GM12878 (cell line): ENCODE measurements around the gene CFDP1. TPM values are rescaled to one million over a fixed set of nuclear protein-coding genes. Genes with fewer than 3 reads are reported as not detected.
A peak's percentile ranks its signal among the peaks of the same experiment; 100 is the strongest.

Experiments used
- CBFB ChIP-seq: IDR thresholded peaks from 2 replicates; pipeline ENCODE4 v1.6.1; 2016; ENCODE audit warnings: antibody characterized with exemption, low read depth
- CREM ChIP-seq: IDR thresholded peaks from 2 replicates; pipeline ENCODE4 v1.6.1; 2014; ENCODE audit warnings: antibody characterized with exemption, low read depth
- KAT2A ChIP-seq: conservative IDR thresholded peaks from 2 replicates; pipeline ENCODE4 v1.6.1; 2011; ENCODE audit warnings: low read depth, low read length; ENCODE audit not compliant: control insufficient read depth
- MTA2 ChIP-seq: fragments of 450-650 bp; IDR thresholded peaks from 2 replicates; pipeline ENCODE4 v1.6.1; 2016; ENCODE audit warnings: low read depth, mild to moderate bottlenecking, moderate library complexity
- PML ChIP-seq: IDR thresholded peaks from 2 replicates; pipeline ENCODE4 v1.6.1; 2012; ENCODE audit warnings: low read length, inconsistent platforms
- POU2F2 ChIP-seq: IDR thresholded peaks from 3 replicates; pipeline ENCODE4 v1.6.1; 2011; ENCODE audit warnings: low read depth, mild to moderate bottlenecking, low read length, borderline replicate concordance
- RBBP5 ChIP-seq: fragments of 200-600 bp; sonication (generic); conservative IDR thresholded peaks from 2 replicates; pipeline ENCODE4 v1.6.1; 2016
- SIN3A ChIP-seq: IDR thresholded peaks from 2 replicates; pipeline ENCODE4 v1.6.1; 2012; ENCODE audit warnings: low read depth, low read length, improper control_type of control experiment
- SUZ12 ChIP-seq: fragments of 200-600 bp; sonication (generic); IDR thresholded peaks from one replicate; pipeline ENCODE4 v1.6.1; 2018; ENCODE audit warnings: antibody characterized with exemption, mild to moderate bottlenecking; ENCODE audit not compliant: unreplicated experiment
- ZBED1 ChIP-seq: IDR thresholded peaks from 2 replicates; pipeline ENCODE4 v1.6.1; 2016; ENCODE audit warnings: borderline replicate concordance
- polyA plus RNA-seq, 11 experiments: library from polyadenylated mRNA; depleted of rRNA in 4 of 11; unstranded in 6 of 11; stranded (reverse) in 5 of 11; fragments of >200 nt; fragmentation: Nextera tagmentation in 4 of 11; fragmentation: Illumina TruSeq in 1 of 11; extraction: Ambion mirVana in 4 of 11; extraction: Trizol in 1 of 11; gene quantifications; 1 replicate in 1 of 11; 2 replicates in 10 of 11; pipeline versions ENCODE4 v1.2.1 to v1.2.3, GENCODE V29; 2011 to 2016; ENCODE audit warnings: inconsistent platforms in 2 of 11, missing spikeins in 2 of 11, low read depth in 1 of 11
- total RNA-seq, 4 experiments: library from RNA; depleted of rRNA in 3 of 4; stranded (reverse); fragments of >200 nt in 3 of 4; fragmentation: Illumina TruSeq in 1 of 4; extraction: Trizol in 1 of 4; gene quantifications; 2 replicates each; pipeline versions ENCODE4 v1.2.1 to v1.2.3, GENCODE V29; 2013 to 2021
- TF ChIP-seq, protein P1 (sequence below): fragments of 450-650 bp; IDR thresholded peaks from 2 replicates; pipeline ENCODE4 v1.6.1; 2017; ENCODE audit warnings: antibody characterized with exemption, mild to moderate bottlenecking, moderate library complexity
- TF ChIP-seq, protein P2 (sequence below): fragments of 450-650 bp; IDR thresholded peaks from 2 replicates; pipeline ENCODE4 v1.6.1; 2016; ENCODE audit warnings: mild to moderate bottlenecking, moderate library complexity, borderline replicate concordance
- TF ChIP-seq, protein P3 (sequence below): IDR thresholded peaks from 2 replicates; pipeline ENCODE4 v1.6.1; 2011; ENCODE audit warnings: low read depth, mild to moderate bottlenecking, low read length, moderate library complexity, borderline replicate concordance; ENCODE audit errors: extremely low read depth
- TF ChIP-seq, protein P4 (sequence below): fragments of 450-650 bp; IDR thresholded peaks from 2 replicates; pipeline ENCODE4 v1.6.1; 2017; ENCODE audit warnings: mild to moderate bottlenecking, low read depth, inconsistent platforms; ENCODE audit not compliant: poor library complexity, severe bottlenecking
- TF ChIP-seq, protein P5 (sequence below): IDR thresholded peaks from 2 replicates; pipeline ENCODE4 v1.6.1; 2011; ENCODE audit warnings: mild to moderate bottlenecking, low read depth, low read length, moderate library complexity; ENCODE audit not compliant: insufficient replicate concordance
- TF ChIP-seq, protein P6 (sequence below): IDR thresholded peaks from 2 replicates; pipeline ENCODE4 v1.6.1; 2012; ENCODE audit warnings: low read depth, low read length, improper control_type of control experiment

The CFDP1 gene
- total and polyA plus RNA-seq, 10 of the 15 experiments (the other 5 are each of a cell fraction or from before 2014, with no cell fraction given) = 22.3 to 64.8 (median 36.7) TPM

DNA sequence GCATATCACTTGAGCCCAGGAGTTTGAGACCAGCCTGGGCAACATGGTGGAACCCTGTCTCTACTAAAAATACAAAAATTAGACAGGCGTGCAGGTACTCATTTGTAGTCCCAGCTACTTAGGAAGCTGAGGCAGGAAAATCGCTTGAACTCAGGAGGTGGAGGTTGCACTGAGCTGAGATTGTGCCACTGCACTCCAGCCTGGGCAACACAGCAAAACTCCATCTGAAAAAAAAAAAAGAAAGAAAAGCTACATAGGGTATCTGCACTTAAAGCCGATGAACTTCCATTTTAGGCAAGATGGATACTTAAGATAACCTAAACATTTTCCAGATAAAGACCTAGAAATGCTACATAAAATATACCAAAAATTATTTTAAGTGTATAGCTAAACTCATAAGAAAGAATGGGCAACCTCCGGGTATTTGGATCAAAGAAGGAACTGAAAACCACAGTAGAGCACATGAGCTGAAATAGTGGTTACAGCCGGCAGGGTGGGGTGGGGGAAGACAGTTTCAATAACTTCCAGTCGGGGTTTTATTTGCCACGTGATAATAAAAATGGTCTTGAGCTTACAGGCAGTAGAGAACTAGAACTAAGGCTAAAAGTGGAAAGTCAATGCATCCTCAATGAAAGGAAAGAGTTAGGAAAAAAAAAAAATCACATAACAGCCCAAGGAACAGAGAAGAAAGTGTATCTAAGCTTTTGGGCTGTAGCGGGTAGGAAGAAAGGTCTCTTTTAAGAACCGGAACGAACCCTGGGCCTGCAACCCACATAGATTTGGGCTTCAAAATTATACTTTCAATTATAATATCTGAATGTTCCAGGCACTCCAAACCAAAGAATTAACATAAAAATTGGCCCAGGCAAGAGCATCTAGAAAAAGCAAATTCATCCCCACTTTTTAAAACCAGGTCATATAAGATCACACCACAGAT is 53.1 kb downstream of the CFDP1 start (continued):
- TF ChIP-seq, protein P1, sequence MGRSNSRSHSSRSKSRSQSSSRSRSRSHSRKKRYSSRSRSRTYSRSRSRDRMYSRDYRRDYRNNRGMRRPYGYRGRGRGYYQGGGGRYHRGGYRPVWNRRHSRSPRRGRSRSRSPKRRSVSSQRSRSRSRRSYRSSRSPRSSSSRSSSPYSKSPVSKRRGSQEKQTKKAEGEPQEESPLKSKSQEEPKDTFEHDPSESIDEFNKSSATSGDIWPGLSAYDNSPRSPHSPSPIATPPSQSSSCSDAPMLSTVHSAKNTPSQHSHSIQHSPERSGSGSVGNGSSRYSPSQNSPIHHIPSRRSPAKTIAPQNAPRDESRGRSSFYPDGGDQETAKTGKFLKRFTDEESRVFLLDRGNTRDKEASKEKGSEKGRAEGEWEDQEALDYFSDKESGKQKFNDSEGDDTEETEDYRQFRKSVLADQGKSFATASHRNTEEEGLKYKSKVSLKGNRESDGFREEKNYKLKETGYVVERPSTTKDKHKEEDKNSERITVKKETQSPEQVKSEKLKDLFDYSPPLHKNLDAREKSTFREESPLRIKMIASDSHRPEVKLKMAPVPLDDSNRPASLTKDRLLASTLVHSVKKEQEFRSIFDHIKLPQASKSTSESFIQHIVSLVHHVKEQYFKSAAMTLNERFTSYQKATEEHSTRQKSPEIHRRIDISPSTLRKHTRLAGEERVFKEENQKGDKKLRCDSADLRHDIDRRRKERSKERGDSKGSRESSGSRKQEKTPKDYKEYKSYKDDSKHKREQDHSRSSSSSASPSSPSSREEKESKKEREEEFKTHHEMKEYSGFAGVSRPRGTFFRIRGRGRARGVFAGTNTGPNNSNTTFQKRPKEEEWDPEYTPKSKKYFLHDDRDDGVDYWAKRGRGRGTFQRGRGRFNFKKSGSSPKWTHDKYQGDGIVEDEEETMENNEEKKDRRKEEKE = no peak
- TF ChIP-seq, protein P2, sequence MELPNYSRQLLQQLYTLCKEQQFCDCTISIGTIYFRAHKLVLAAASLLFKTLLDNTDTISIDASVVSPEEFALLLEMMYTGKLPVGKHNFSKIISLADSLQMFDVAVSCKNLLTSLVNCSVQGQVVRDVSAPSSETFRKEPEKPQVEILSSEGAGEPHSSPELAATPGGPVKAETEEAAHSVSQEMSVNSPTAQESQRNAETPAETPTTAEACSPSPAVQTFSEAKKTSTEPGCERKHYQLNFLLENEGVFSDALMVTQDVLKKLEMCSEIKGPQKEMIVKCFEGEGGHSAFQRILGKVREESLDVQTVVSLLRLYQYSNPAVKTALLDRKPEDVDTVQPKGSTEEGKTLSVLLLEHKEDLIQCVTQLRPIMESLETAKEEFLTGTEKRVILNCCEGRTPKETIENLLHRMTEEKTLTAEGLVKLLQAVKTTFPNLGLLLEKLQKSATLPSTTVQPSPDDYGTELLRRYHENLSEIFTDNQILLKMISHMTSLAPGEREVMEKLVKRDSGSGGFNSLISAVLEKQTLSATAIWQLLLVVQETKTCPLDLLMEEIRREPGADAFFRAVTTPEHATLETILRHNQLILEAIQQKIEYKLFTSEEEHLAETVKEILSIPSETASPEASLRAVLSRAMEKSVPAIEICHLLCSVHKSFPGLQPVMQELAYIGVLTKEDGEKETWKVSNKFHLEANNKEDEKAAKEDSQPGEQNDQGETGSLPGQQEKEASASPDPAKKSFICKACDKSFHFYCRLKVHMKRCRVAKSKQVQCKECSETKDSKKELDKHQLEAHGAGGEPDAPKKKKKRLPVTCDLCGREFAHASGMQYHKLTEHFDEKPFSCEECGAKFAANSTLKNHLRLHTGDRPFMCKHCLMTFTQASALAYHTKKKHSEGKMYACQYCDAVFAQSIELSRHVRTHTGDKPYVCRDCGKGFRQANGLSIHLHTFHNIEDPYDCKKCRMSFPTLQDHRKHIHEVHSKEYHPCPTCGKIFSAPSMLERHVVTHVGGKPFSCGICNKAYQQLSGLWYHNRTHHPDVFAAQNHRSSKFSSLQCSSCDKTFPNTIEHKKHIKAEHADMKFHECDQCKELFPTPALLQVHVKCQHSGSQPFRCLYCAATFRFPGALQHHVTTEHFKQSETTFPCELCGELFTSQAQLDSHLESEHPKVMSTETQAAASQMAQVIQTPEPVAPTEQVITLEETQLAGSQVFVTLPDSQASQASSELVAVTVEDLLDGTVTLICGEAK = no peak
- TF ChIP-seq CREM (peak; percentile 68; the same call in 1 of the 2 replicates), SIN3A (no peak), RBBP5 (no peak), ZBED1 (peak; percentile 84; the same call in 1 of the 2 replicates), MTA2 (peak; percentile 80), CBFB (peak; percentile 97), SUZ12 (no peak), PML (peak; percentile 64), POU2F2 (peak; percentile 48; the same call in 1 of the 3 replicates), KAT2A (no peak)
- TF ChIP-seq, protein P3, sequence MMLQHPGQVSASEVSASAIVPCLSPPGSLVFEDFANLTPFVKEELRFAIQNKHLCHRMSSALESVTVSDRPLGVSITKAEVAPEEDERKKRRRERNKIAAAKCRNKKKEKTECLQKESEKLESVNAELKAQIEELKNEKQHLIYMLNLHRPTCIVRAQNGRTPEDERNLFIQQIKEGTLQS = peak; percentile 13; the same call in 1 of the 2 replicates
- TF ChIP-seq, protein P4, sequence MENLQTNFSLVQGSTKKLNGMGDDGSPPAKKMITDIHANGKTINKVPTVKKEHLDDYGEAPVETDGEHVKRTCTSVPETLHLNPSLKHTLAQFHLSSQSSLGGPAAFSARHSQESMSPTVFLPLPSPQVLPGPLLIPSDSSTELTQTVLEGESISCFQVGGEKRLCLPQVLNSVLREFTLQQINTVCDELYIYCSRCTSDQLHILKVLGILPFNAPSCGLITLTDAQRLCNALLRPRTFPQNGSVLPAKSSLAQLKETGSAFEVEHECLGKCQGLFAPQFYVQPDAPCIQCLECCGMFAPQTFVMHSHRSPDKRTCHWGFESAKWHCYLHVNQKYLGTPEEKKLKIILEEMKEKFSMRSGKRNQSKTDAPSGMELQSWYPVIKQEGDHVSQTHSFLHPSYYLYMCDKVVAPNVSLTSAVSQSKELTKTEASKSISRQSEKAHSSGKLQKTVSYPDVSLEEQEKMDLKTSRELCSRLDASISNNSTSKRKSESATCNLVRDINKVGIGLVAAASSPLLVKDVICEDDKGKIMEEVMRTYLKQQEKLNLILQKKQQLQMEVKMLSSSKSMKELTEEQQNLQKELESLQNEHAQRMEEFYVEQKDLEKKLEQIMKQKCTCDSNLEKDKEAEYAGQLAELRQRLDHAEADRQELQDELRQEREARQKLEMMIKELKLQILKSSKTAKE = peak; percentile 86
- TF ChIP-seq, protein P5, sequence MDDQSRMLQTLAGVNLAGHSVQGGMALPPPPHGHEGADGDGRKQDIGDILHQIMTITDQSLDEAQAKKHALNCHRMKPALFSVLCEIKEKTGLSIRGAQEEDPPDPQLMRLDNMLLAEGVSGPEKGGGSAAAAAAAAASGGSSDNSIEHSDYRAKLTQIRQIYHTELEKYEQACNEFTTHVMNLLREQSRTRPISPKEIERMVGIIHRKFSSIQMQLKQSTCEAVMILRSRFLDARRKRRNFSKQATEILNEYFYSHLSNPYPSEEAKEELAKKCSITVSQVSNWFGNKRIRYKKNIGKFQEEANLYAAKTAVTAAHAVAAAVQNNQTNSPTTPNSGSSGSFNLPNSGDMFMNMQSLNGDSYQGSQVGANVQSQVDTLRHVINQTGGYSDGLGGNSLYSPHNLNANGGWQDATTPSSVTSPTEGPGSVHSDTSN = no peak
- TF ChIP-seq, protein P6, sequence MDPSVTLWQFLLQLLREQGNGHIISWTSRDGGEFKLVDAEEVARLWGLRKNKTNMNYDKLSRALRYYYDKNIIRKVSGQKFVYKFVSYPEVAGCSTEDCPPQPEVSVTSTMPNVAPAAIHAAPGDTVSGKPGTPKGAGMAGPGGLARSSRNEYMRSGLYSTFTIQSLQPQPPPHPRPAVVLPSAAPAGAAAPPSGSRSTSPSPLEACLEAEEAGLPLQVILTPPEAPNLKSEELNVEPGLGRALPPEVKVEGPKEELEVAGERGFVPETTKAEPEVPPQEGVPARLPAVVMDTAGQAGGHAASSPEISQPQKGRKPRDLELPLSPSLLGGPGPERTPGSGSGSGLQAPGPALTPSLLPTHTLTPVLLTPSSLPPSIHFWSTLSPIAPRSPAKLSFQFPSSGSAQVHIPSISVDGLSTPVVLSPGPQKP = no peak
